GM12872 (cell line): ENCODE measurements around the gene PFKL.

Experiments used
- CTCF ChIP-seq: IDR thresholded peaks from 3 replicates; pipeline ENCODE4 v1.5.1; 2011; ENCODE audit warnings: low read depth, mild to moderate bottlenecking, low read length, moderate library complexity; ENCODE audit not compliant: insufficient read depth

PFKL gene

DNA sequence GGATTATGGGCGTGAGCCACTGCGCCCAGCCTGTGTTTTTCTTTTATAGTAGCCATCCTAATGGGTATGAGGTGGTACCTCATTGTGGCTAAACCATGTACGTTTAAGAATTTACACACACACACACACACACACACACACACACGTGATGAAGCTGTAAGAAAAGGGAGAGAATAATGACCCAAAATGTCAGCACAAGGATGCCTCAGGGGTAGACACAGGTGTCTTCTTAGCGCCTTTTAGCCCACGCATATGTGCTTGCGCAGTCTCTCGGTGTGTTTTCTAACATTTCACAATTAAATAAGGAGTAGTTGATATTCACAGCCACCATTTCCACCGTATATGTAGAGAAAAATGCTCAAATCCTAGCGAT lies 782 bp upstream of the PFKL start:
- no peak for TF ChIP-seq CTCF

- TF ChIP-seq CTCF, result no peak
Observed at GRCh38 chr21:44300262-44300959, 558 bp downstream of the PFKL start.

DNA sequence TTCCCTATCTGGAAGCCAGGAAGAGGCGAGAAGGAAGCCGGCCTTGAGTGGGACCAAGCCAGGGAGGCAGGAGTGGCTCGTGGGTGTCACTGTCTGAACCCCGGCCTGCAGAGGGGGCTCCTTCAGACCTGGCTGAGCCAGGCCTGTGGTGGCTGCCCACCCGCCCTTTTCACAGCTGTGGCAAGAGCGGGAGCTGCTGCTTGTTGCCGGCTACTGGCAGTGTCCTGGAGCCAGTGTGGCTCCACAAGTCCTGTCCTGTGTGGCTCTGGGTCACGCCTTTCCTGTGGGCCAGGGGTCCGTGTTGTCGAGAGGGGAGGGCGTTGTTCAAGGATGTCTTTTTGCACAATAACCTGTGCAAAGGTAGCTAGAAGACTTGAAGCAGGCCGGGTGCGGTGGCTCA lies 1.3 kb downstream of the PFKL start:
- 0 out of 3 replicates have a peak, but pooled peaks have one; percentile 1 for TF ChIP-seq CTCF

DNA sequence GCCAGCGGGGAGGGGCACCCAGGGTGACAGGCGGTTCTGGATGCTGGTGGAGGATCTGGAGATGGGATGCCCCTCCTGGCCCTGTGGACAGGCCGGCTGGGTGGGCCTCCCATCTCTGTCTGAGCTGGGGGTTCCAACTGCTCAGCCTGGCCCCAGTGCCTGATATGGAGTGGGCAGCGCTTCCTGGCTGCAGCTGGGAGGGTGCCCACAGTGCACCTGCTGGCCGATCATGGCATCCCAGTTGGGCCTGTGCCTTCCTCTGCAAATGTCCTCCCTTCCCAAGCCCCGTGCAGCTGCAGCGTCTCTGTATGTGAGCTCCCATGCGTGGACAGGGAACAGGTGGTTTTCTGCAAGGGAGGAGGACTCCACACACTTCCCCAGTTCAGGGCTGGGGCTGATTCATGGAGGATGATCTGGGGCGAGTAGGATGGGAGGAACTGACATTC lies 2.1 kb downstream of the PFKL start:
- TF ChIP-seq CTCF, result 0 out of 3 replicates have a peak, but pooled peaks have one; percentile 25

GRCh38 chr21:44302573-44303401 lies 2.9 kb downstream of the PFKL start:
- TF ChIP-seq CTCF, result peak; percentile 51

- no peak for TF ChIP-seq CTCF
Observed at GRCh38 chr21:44303490-44303981, 3.7 kb downstream of the PFKL start.

- no peak for TF ChIP-seq CTCF
Observed at GRCh38 chr21:44304011-44304616, 4.3 kb downstream of the PFKL start.
